Endothelial cell of umbilical vein (primary cell): ENCODE data around the gene SPTBN5. TPM values are rescaled to one million over a fixed set of nuclear protein-coding genes. Genes with fewer than 3 reads are reported as not detected.

ENCODE experiments used
- BruUV-seq: library from RNA; stranded (reverse); fragments of 400-500 nt; replicated peaks from 2 replicates; lab custom pipeline; 2021; lab: Mats Ljungman, UMichigan
- CTCF ChIA-PET: fragments of 300-600, 350-600 bp; sonication (Branson Sonifier 250); formaldehyde crosslinking; loops from one replicate; lab custom pipeline; 2021; ENCODE audit warnings: antibody characterized with exemption, inconsistent platforms; lab: Charles Lee
- POLR2A ChIA-PET: fragments of 300-600, 350-600 bp; sonication (Branson Sonifier 250); formaldehyde crosslinking; loops from one replicate; lab custom pipeline; 2021; ENCODE audit warnings: antibody characterized with exemption, inconsistent platforms; lab: Charles Lee
- DNase-seq: peaks from one replicate; pipeline ENCODE4 v3.0.0-alpha.2; 2011; ENCODE audit warnings: low read depth, low spot score
- FAIRE-seq: peaks from 2 replicates; lab custom pipeline; 2011; peaks lifted over from hg19 to GRCh38; lab: Jason Lieb, UNC
- H2AFZ ChIP-seq: 2 replicates; pipeline ENCODE4 v1.6.0; 2012; ENCODE audit warnings: low read depth, low read length, control low read depth, inconsistent platforms
- H3K27ac ChIP-seq: 2 replicates; pipeline ENCODE4 v1.5.1; 2011; ENCODE audit warnings: low read depth, mild to moderate bottlenecking, control low read depth, low read length, moderate library complexity; ENCODE audit not compliant: insufficient read depth
- H3K27me3 ChIP-seq, 2 experiments: 2 replicates each; pipeline versions ENCODE4 v1.6.0 to v1.6.1; 2011; ENCODE audit warnings: low read length in 2 of 2, mixed read lengths in 1 of 2; ENCODE audit not compliant: control insufficient read depth in 2 of 2, insufficient read depth in 2 of 2
- H3K36me3 ChIP-seq, 2 experiments: 2 replicates in 1 of 2; 3 replicates in 1 of 2; pipeline ENCODE4 v1.5.1; 2011; ENCODE audit warnings: low read length in 2 of 2, mild to moderate bottlenecking in 1 of 2, moderate library complexity in 1 of 2; ENCODE audit not compliant: control insufficient read depth in 2 of 2, insufficient read depth in 2 of 2; ENCODE audit errors: extremely low read depth in 1 of 2
- H3K4me1 ChIP-seq: 3 replicates; pipeline ENCODE4 v1.5.1; 2011; ENCODE audit warnings: mild to moderate bottlenecking, low read length; ENCODE audit not compliant: control insufficient read depth, insufficient read depth; ENCODE audit errors: extremely low read depth
- H3K4me2 ChIP-seq: 2 replicates; pipeline ENCODE4 v1.6.1; 2011; ENCODE audit warnings: low read length, control low read depth, mixed read lengths; ENCODE audit not compliant: insufficient read depth
- H3K4me3 ChIP-seq, 3 experiments: fragments of 200-600 bp in 1 of 3; sonication (generic), shearing (Covaris generic) in 1 of 3; replicated peaks in 1 of 3; 2 replicates each; pipeline ENCODE4 v1.5.1; 2011 to 2016; ENCODE audit warnings: control low read depth in 3 of 3, low read length in 3 of 3, mild to moderate bottlenecking in 2 of 3, inconsistent platforms in 1 of 3, low read depth in 1 of 3, moderate library complexity in 1 of 3; ENCODE audit not compliant: insufficient read depth in 1 of 3
- H3K79me2 ChIP-seq: 2 replicates; pipeline ENCODE4 v1.6.0; 2012; ENCODE audit warnings: low read length, inconsistent platforms; ENCODE audit not compliant: control insufficient read depth, insufficient read depth
- H3K9ac ChIP-seq: replicated peaks from 2 replicates; pipeline ENCODE3; 2011; ENCODE audit warnings: low read length, control low read depth; ENCODE audit not compliant: insufficient read depth; ENCODE audit errors: extremely low read depth
- H3K9me1 ChIP-seq: replicated peaks from 3 replicates; pipeline ENCODE4 v1.6.0; 2011; ENCODE audit warnings: mild to moderate bottlenecking, low read length; ENCODE audit not compliant: control insufficient read depth, insufficient read depth; ENCODE audit errors: extremely low read depth
- H3K9me3 ChIP-seq: replicated peaks from 2 replicates; pipeline ENCODE4 v1.5.1; 2012; ENCODE audit warnings: low read length, inconsistent platforms; ENCODE audit not compliant: control insufficient read depth, insufficient read depth
- H4K20me1 ChIP-seq: replicated peaks from 2 replicates; pipeline ENCODE3; 2011; ENCODE audit warnings: mild to moderate bottlenecking, low read length; ENCODE audit not compliant: control insufficient read depth, insufficient read depth; ENCODE audit errors: extremely low read depth
- CTCF ChIP-seq, 2 donors: IDR thresholded peaks; 1 replicate in 1 of 2; 2 replicates in 1 of 2; pipeline ENCODE4 v1.5.1; 2011; ENCODE audit warnings: low read length in 2 of 2, mild to moderate bottlenecking in 2 of 2, moderate library complexity in 2 of 2, control low read depth in 1 of 2, inconsistent platforms in 1 of 2, low read depth in 1 of 2; ENCODE audit not compliant: insufficient read depth in 1 of 2; ENCODE audit errors: extremely low read depth in 1 of 2
- EZH2 ChIP-seq: IDR thresholded peaks from 2 replicates; pipeline ENCODE4 v1.6.1; 2012; ENCODE audit warnings: borderline replicate concordance, low read depth, mild to moderate bottlenecking, moderate library complexity, low read length, inconsistent platforms; ENCODE audit not compliant: severe bottlenecking
- FOS ChIP-seq: IDR thresholded peaks from 2 replicates; pipeline ENCODE4 v1.6.1; 2011; ENCODE audit warnings: mild to moderate bottlenecking, low read length, moderate library complexity, borderline replicate concordance; ENCODE audit not compliant: insufficient read depth
- GATA2 ChIP-seq: IDR thresholded peaks from 2 replicates; pipeline ENCODE4 v1.7.0; 2011; ENCODE audit warnings: low read depth, mild to moderate bottlenecking, moderate library complexity, mixed read lengths, low read length; ENCODE audit not compliant: insufficient read length, insufficient read depth
- JUN ChIP-seq: IDR thresholded peaks from 2 replicates; pipeline ENCODE4 v1.6.1; 2011; ENCODE audit warnings: borderline replicate concordance, low read depth; ENCODE audit not compliant: insufficient read length, insufficient read depth
- MAX ChIP-seq: IDR thresholded peaks from 2 replicates; pipeline ENCODE4 v1.6.1; 2011; ENCODE audit not compliant: insufficient read depth, insufficient read length
- MYC ChIP-seq: IDR thresholded peaks from one replicate; pipeline ENCODE4 v1.6.1; 2011; ENCODE audit warnings: mild to moderate bottlenecking, low read depth, low read length
- POLR2A ChIP-seq: IDR thresholded peaks from 2 replicates; pipeline ENCODE4 v1.6.1; 2012; ENCODE audit warnings: low read depth, mild to moderate bottlenecking, control low read depth, low read length
- POLR2AphosphoS5 ChIP-seq: IDR thresholded peaks from 2 replicates; pipeline ENCODE4 v1.6.1; 2012; ENCODE audit warnings: low read depth, mild to moderate bottlenecking, control low read depth, low read length, moderate library complexity; ENCODE audit not compliant: insufficient read depth
- dilution Hi-C: fragments of 300-500 bp; cut with MboI; formaldehyde crosslinking; loops from one replicate; pipeline ENCODE4 v1.15.0; 2019; ENCODE audit warnings: low sequenced_read_pairs; ENCODE audit not compliant: extremely low pct_ligation_motif_present
- intact Hi-C: fragments of 100-400 bp; cut with micrococcal nuclease; formaldehyde crosslinking; loops from one replicate; pipeline ENCODE4 v1.10.0; 2022
- polyA plus RNA-seq, 4 experiments: library from polyadenylated mRNA; depleted of rRNA in 3 of 4; stranded (reverse) in 3 of 4; unstranded in 1 of 4; fragments of >200 nt; gene quantifications; 2 replicates each; pipeline versions ENCODE4 v1.2.1 to v1.2.3, GENCODE V29; 2011 to 2012; ENCODE audit warnings: missing spikeins in 1 of 4
- total RNA-seq: library from RNA; stranded (reverse); gene quantifications from 2 replicates; pipeline ENCODE4 v1.2.3, GENCODE V29; 2021

The SPTBN5 gene
- total and polyA plus RNA-seq, 2 donors (not counting 3 experiments of a cell fraction or from before 2014, with no cell fraction given) = 12.0 to 19.0 TPM

GRCh38 chr15:41914411-41914810 lies 20.6 kb upstream of the SPTBN5 start:
- POLR2A ChIA-PET = no interaction called here
- H3K27ac ChIP-seq = no peak overlapping the region
- H3K9ac ChIP-seq = no peak overlapping the region
- no peak overlapping the region for H3K4me2 ChIP-seq
- H3K4me3 ChIP-seq = no peak overlapping the region
- dilution Hi-C loops (no loop called here), intact Hi-C loops (loop anchor here (10.0 kb wide), 1 partner anchor 140 kb away; no protein-coding TSS in a partner anchor)
- CTCF ChIA-PET = interaction anchor here (0.9 kb wide), 1 partner anchor 23 kb away, joined by 3 read pairs; no protein-coding TSS in a partner anchor
- no peaks in the 10 kb centered on the region for H3K9me3 ChIP-seq
- DNase-seq (no peak), FAIRE-seq (no peak)
- H3K79me2 ChIP-seq = peaks cover 91% of the 10 kb centered on the region
- peaks cover 22% of the 10 kb centered on the region for H3K4me1 ChIP-seq
- no peaks in the 10 kb centered on the region for H4K20me1 ChIP-seq
- TF ChIP-seq MYC (no peak), MAX (no peak), POLR2AphosphoS5 (no peak), GATA2 (no peak), JUN (no peak)
- no peak overlapping the region for H2AFZ ChIP-seq
- H3K27me3 ChIP-seq = no peaks in the 10 kb centered on the region
- H3K36me3 ChIP-seq = peaks cover 31 to 37% of the 10 kb centered on the region in 2 experiments
- no TSS peak for BruUV-seq
- H3K9me1 ChIP-seq = no peaks in the 10 kb centered on the region

GRCh38 chr15:41913256-41913655 lies 19.4 kb upstream of the SPTBN5 start:
- Histone ChIP-seq H4K20me1 (no peaks in the 10 kb centered on the region), H3K4me2 (no peak overlapping the region), H2AFZ (no peak overlapping the region), H3K4me3 (no peak overlapping the region), H3K4me1 (peaks cover 12% of the 10 kb centered on the region), H3K27ac (no peak overlapping the region), H3K27me3 (no peaks in the 10 kb centered on the region), H3K9me1 (no peaks in the 10 kb centered on the region), H3K9ac (no peak overlapping the region), H3K36me3 (peaks cover 33 to 39% of the 10 kb centered on the region in 2 experiments), H3K9me3 (no peaks in the 10 kb centered on the region), H3K79me2 (peaks cover 90% of the 10 kb centered on the region)
- FAIRE-seq (no peak), DNase-seq (no peak)
- dilution Hi-C loops (no loop called here), intact Hi-C loops (loop anchor here (10.0 kb wide), 1 partner anchor 142 kb away; no protein-coding TSS in a partner anchor)
- POLR2A ChIA-PET = no interaction called here
- TF ChIP-seq POLR2A (no peak), POLR2AphosphoS5 (no peak), FOS (no peak), JUN (no peak), MYC (no peak), MAX (no peak), CTCF (IDR thresholded peaks at IDR 0.05; ENCODE audit: extremely low read depth in 1 of 2, insufficient read depth in 1 of 2, low read depth in 1 of 2, low read length in 2 of 2) (no peak), GATA2 (no peak), EZH2 (no peak)
- CTCF ChIA-PET = interaction anchor here (1.5 kb wide), 1 partner anchor 9 kb away, joined by 6 read pairs; no protein-coding TSS in a partner anchor
- BruUV-seq = no TSS peak
